ENCODE measurements around the gene LMBRD2. TPM values are rescaled to one million over a fixed set of nuclear protein-coding genes. Genes with fewer than 3 reads are reported as not detected.
"Not testable (repeated sequence)": the region's sequence is repeated elsewhere in the genome, so short reads cannot be mapped to it uniquely, and the experiment has no call there.

The LMBRD2 gene
- total RNA-seq, 1 donor from 2014 or later = 11.6 TPM

DNA sequence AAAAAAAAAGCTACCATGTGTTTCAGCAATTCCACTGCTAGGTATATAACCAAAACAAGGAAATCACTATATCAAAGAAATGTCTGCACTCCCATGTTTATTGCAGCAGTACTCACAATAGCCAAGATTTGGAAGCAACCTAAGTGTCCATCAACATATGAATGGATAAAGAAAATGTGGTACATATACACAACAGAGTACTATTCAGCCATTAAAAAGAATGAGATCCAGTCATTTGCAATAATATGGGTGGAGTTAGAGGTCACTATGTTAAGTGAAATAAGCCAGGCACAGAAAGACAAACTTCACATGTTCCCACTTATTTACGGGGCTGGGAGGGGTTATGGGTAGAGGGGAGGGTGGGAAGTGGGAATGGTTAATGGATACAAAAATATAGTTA, 18.7 kb downstream of the LMBRD2 start:
- H3K27ac Mint-ChIP-seq; H3K4me3 Mint-ChIP-seq (ENCODE audit: low read depth); intact Hi-C loops (cut with micrococcal nuclease); H3K4me1 Mint-ChIP-seq (ENCODE audit: low read depth); DNase-seq (ENCODE audit: low spot score); H3K27me3 Mint-ChIP-seq (ENCODE audit: low read depth): not testable (repeated sequence)
- peaks cover 58% of the 10 kb centered on the region for H3K36me3 Mint-ChIP-seq (ENCODE audit: low read depth)
- H3K9me3 Mint-ChIP-seq = peaks cover 17% of the 10 kb centered on the region

DNA sequence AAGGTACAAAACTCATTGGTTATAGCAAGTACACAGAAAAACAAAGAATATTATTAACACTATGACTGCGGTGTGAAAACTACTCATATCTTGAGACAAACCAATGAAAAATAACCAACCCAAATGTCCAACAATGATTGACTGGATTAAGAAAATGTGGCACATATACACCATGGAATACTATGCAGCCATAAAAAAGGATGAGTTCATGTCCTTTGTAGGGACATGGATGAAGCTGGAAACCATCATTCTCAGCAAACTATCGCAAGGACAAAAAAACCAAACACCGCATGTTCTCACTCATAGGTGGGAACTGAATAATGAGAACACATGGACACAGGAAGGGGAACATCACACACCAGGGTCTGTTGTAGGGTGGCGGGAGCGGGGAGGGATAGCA, 22.0 kb downstream of the LMBRD2 start:
- peaks cover 70% of the 10 kb centered on the region for H3K36me3 Mint-ChIP-seq (ENCODE audit: low read depth)
- H3K27ac Mint-ChIP-seq; DNase-seq (ENCODE audit: low spot score); H3K4me1 Mint-ChIP-seq (ENCODE audit: low read depth); H3K27me3 Mint-ChIP-seq (ENCODE audit: low read depth); intact Hi-C loops (cut with micrococcal nuclease); H3K4me3 Mint-ChIP-seq (ENCODE audit: low read depth): not testable (repeated sequence)
- H3K9me3 Mint-ChIP-seq = peaks cover 17% of the 10 kb centered on the region

GRCh38 chr5:36128795-36129194, 22.9 kb downstream of the LMBRD2 start:
- H3K4me3 Mint-ChIP-seq (ENCODE audit: low read depth) = no peak overlapping the region

DNA sequence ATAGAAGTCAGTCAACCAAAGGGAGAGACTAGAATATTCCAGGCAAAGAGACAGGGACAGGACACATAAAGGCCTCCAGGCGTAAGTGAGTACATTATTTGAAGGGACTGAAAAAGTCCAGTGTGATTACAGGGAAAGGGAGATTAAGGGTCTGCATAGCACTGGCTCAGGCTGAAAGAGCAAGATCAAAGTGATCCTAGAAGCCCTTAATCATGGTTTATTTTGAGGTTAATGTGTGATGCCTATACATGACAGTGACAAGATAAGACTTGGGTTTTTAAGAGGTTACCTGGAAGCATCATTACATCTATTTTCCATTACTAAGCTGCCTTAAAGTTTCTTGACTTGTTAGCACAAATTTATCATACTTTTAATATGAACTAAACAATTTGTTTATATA, 25.8 kb downstream of the LMBRD2 start:
- Mint-ChIP-seq H3K27ac (no peak overlapping the region), H3K9me3 (peaks cover 17% of the 10 kb centered on the region), H3K27me3 (ENCODE audit: low read depth) (no peaks in the 10 kb centered on the region), H3K36me3 (ENCODE audit: low read depth) (peaks cover 49% of the 10 kb centered on the region), H3K4me3 (ENCODE audit: low read depth) (no peak overlapping the region), H3K4me1 (ENCODE audit: low read depth) (peaks cover 8% of the 10 kb centered on the region)
- DNase-seq (ENCODE audit: low spot score) = no peak
- intact Hi-C loops (cut with micrococcal nuclease) = no loop called here

More at GRCh38 chr5:36128795-36129194, 22.9 kb downstream of the LMBRD2 start:
- intact Hi-C loops (cut with micrococcal nuclease) = no loop called here
- H3K9me3 Mint-ChIP-seq = peaks cover 17% of the 10 kb centered on the region
- no peak overlapping the region for H3K27ac Mint-ChIP-seq
- H3K4me1 Mint-ChIP-seq (ENCODE audit: low read depth) = peaks cover 8% of the 10 kb centered on the region
- peaks cover 67% of the 10 kb centered on the region for H3K36me3 Mint-ChIP-seq (ENCODE audit: low read depth)
- no peak for DNase-seq (ENCODE audit: low spot score)
- H3K27me3 Mint-ChIP-seq (ENCODE audit: low read depth) = no peaks in the 10 kb centered on the region

GRCh38 chr5:36111238-36111637, 40.4 kb downstream of the LMBRD2 start:
- intact Hi-C loops (cut with micrococcal nuclease) = no loop called here

DNA sequence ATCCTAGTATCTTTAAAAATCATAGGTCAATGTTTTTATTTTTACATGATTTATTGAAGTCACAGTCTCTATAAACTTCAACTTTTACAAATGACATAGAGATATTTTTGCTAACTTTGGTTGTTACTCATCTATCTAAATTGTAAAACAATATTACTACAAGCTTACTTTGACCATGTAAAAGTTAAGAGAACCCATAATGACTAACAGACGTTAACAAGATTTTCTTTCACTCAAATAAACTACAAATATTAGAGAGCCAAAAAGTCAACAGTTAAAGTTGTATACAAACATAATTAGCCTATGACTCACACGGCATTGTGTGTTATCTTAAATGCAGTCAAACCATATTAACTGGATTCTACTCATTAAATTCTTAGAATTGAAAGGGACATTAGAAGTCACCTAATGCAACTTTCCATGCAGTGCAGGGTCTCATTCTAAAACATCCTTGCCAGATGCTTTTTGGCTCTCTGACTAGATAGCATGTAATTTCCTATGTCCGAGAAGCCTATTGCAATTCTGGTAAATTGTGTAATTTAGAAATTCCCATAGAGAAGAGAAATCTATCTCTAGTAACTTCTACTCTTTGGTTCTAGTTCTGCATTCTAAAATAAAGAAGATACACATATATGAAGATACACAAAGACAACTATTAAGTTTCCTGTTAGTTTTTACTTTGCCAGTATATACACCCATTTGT, 42.8 kb downstream of the LMBRD2 start:
- Mint-ChIP-seq H3K4me1 (ENCODE audit: low read depth) (peaks cover 6% of the 10 kb centered on the region), H3K9me3 (no peaks in the 10 kb centered on the region), H3K36me3 (ENCODE audit: low read depth) (peaks cover 32% of the 10 kb centered on the region), H3K27ac (no peak overlapping the region), H3K27me3 (ENCODE audit: low read depth) (no peaks in the 10 kb centered on the region), H3K4me3 (ENCODE audit: low read depth) (no peak overlapping the region)
- DNase-seq (ENCODE audit: low spot score) = no peak
- intact Hi-C loops (cut with micrococcal nuclease) = no loop called here

More at GRCh38 chr5:36111238-36111637, 40.4 kb downstream of the LMBRD2 start:
- H3K36me3 Mint-ChIP-seq (ENCODE audit: low read depth) = peaks cover 31% of the 10 kb centered on the region
- no peak overlapping the region for H3K4me3 Mint-ChIP-seq (ENCODE audit: low read depth)
- DNase-seq (ENCODE audit: low spot score) = no peak
- H3K4me1 Mint-ChIP-seq (ENCODE audit: low read depth) = peaks cover 6% of the 10 kb centered on the region
- H3K9me3 Mint-ChIP-seq = no peaks in the 10 kb centered on the region
- H3K27ac Mint-ChIP-seq = no peak overlapping the region
- no peaks in the 10 kb centered on the region for H3K27me3 Mint-ChIP-seq (ENCODE audit: low read depth)

- Mint-ChIP-seq H3K36me3 (ENCODE audit: low read depth) (peaks cover 34% of the 10 kb centered on the region), H3K27ac (no peak overlapping the region), H3K4me1 (ENCODE audit: low read depth) (no peaks in the 10 kb centered on the region)
Measured at GRCh38 chr5:36105819-36106218, 45.9 kb downstream of the LMBRD2 start.

DNA sequence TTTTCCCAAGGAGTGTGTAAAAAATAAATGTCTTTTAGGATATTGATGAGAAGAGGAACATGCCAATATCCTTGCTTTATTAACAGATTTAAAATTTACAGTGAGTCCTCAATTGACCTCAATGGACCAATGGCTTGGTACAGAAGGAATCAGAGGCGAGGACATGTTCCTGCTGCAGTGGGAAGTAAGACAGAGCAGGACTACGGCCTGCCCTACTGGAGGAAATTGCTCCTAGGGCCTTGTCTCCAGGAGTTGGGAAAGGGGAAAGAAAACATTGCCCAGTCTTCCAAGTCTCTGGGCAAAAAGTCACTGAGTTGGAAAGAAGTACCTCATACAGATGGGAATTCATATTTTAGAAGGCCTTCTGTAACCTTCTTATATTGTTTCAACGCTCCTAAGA, 51.9 kb downstream of the LMBRD2 start:
- no peak for DNase-seq (ENCODE audit: low spot score)
- H3K27ac Mint-ChIP-seq = no peak overlapping the region
- no peaks in the 10 kb centered on the region for H3K4me1 Mint-ChIP-seq (ENCODE audit: low read depth)
- no peaks in the 10 kb centered on the region for H3K9me3 Mint-ChIP-seq
- intact Hi-C loops (cut with micrococcal nuclease) = no loop called here
- H3K4me3 Mint-ChIP-seq (ENCODE audit: low read depth) = no peak overlapping the region
- H3K27me3 Mint-ChIP-seq (ENCODE audit: low read depth) = no peaks in the 10 kb centered on the region
- H3K36me3 Mint-ChIP-seq (ENCODE audit: low read depth) = peaks cover 7% of the 10 kb centered on the region

More at GRCh38 chr5:36105819-36106218, 45.9 kb downstream of the LMBRD2 start:
- Mint-ChIP-seq H3K4me3 (ENCODE audit: low read depth) (no peak overlapping the region), H3K27me3 (ENCODE audit: low read depth) (no peaks in the 10 kb centered on the region), H3K9me3 (no peaks in the 10 kb centered on the region)
- DNase-seq (ENCODE audit: low spot score) = no peak
- intact Hi-C loops (cut with micrococcal nuclease) = no loop called here

DNA sequence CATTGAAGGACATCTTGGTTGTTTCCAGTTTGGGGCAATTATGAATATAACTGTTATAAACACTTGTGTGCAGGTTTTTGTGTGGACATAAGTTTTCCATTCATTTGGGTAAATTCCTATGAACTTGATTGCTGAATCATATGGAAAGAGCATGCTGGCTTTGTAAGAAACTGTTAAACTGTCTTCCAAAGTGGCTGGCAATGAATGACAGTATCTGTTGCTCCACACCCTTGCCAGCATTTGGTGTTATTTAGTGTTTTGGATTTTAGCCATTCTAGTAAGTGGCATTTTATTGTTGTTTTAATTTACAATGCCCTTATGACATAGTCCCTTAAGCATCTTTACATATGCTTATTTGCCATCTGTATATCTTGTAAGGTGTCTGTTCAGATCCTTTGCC, 55.2 kb downstream of the LMBRD2 start:
- no peak for DNase-seq (ENCODE audit: low spot score)
- H3K27ac Mint-ChIP-seq = no peak overlapping the region

GRCh38 chr5:36089989-36090388, 61.7 kb downstream of the LMBRD2 start:
- DNase-seq (ENCODE audit: low spot score) = no peak
- Mint-ChIP-seq H3K27ac (no peak overlapping the region), H3K9me3 (peaks cover 3% of the 10 kb centered on the region), H3K27me3 (ENCODE audit: low read depth) (peaks cover 14% of the 10 kb centered on the region), H3K4me3 (ENCODE audit: low read depth) (no peak overlapping the region), H3K4me1 (ENCODE audit: low read depth) (no peaks in the 10 kb centered on the region), H3K36me3 (ENCODE audit: low read depth) (no peaks in the 10 kb centered on the region)
- intact Hi-C loops (cut with micrococcal nuclease) = loop anchor here (5.0 kb wide), 1 partner anchor 417 kb away; no protein-coding TSS in a partner anchor

More for the DNA sequence above, 55.2 kb downstream of the LMBRD2 start:
- peaks cover 3% of the 10 kb centered on the region for H3K36me3 Mint-ChIP-seq (ENCODE audit: low read depth)
- no peaks in the 10 kb centered on the region for H3K4me1 Mint-ChIP-seq (ENCODE audit: low read depth)
- peaks cover 3% of the 10 kb centered on the region for H3K9me3 Mint-ChIP-seq
- H3K4me3 Mint-ChIP-seq (ENCODE audit: low read depth) = no peak overlapping the region
- H3K27me3 Mint-ChIP-seq (ENCODE audit: low read depth) = no peaks in the 10 kb centered on the region
- intact Hi-C loops (cut with micrococcal nuclease) = no loop called here

DNA sequence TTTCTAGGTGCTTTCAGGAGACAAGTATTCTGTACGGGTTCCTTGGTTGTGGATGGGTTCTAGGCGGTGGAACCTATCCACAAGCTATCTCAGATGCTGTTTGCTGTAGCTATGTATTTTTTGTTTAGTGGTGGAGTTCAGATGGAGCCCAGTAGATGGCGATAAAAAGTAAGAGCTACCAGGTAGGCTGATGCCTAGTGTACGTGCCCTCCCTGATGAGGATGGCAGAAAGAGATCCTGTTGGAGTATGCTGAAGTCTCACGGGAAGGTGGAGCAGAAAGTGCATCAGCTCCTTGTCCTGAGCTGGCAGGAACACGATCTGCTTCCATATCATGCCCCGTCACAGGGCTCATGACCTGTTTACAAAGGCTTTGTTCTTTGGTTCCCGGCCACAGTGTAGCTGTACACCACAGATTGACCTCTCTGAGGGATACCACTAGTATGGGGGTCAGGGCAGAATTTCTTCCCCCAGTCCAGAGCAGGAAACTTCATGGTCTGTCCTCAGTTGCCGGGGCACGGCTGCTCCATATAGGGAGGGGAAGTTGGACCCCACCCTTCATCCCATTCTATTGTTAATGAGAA, 72.4 kb downstream of the LMBRD2 start:
- DNase-seq (ENCODE audit: low spot score) = no peak
- H3K27me3 Mint-ChIP-seq (ENCODE audit: low read depth) = peaks cover 8% of the 10 kb centered on the region

DNA sequence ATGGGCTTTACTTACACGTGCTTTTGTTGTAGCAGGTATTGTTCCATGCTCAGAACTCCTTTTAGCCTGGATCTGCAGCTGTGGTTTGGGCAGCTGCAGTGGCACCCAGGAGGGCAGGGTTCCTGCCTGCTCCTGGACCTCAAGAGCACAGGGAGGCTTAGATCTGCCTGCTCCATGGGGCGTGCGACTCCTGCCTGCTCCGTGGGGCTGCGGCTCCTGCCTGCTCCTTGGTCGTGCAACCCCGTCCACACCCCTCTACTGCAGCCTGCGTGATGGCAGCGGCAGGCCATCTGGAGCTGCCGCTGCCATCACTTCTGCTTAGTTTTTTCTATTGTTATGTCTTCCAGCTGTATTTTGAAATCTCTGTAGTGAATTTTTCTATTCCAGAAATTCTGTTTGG, 73.3 kb downstream of the LMBRD2 start:
- Mint-ChIP-seq H3K4me1 (ENCODE audit: low read depth) (peaks cover 1% of the 10 kb centered on the region), H3K27ac (no peak overlapping the region), H3K4me3 (ENCODE audit: low read depth) (no peak overlapping the region), H3K27me3 (ENCODE audit: low read depth) (peaks cover 9% of the 10 kb centered on the region), H3K9me3 (no peaks in the 10 kb centered on the region), H3K36me3 (ENCODE audit: low read depth) (no peaks in the 10 kb centered on the region)
- intact Hi-C loops (cut with micrococcal nuclease) = loop anchor here (2.0 to 10.0 kb wide), 5 partner anchors 76 to 616 kb away; partner anchors contain the start of genes LMBRD2, NADK2 and SKP2
- DNase-seq (ENCODE audit: low spot score) = no peak

More for the DNA sequence above, 72.4 kb downstream of the LMBRD2 start:
- H3K27ac Mint-ChIP-seq = no peak overlapping the region
- H3K9me3 Mint-ChIP-seq = no peaks in the 10 kb centered on the region
- H3K36me3 Mint-ChIP-seq (ENCODE audit: low read depth) = no peaks in the 10 kb centered on the region
- intact Hi-C loops (cut with micrococcal nuclease) = loop anchor here (2.0 to 10.0 kb wide), 5 partner anchors 76 to 616 kb away; partner anchors contain the start of genes LMBRD2, NADK2 and SKP2
- H3K4me1 Mint-ChIP-seq (ENCODE audit: low read depth) = no peaks in the 10 kb centered on the region
- H3K4me3 Mint-ChIP-seq (ENCODE audit: low read depth) = no peak overlapping the region

GRCh38 chr5:36073595-36074216, 78.0 kb downstream of the LMBRD2 start:
- Mint-ChIP-seq H3K36me3 (ENCODE audit: low read depth) (no peaks in the 10 kb centered on the region), H3K27ac (no peak overlapping the region), H3K4me3 (ENCODE audit: low read depth) (no peak overlapping the region), H3K9me3 (no peaks in the 10 kb centered on the region), H3K27me3 (ENCODE audit: low read depth) (peaks cover 22% of the 10 kb centered on the region), H3K4me1 (ENCODE audit: low read depth) (peaks cover 6% of the 10 kb centered on the region)
- DNase-seq (ENCODE audit: low spot score) = no peak
- intact Hi-C loops (cut with micrococcal nuclease) = loop anchor here (10.0 kb wide), 3 partner anchors 81 to 621 kb away; partner anchors contain the start of genes LMBRD2, NADK2 and SKP2

Measured in activated T-helper 2 cell treated with anti-CD3 and anti-CD28 coated beads, Interferon-gamma antibody, Interleukin-2, Interleukin-4, amounts not matched to agents 10 μg/mL and 5 μg/mL and 100 μg/mL, durations not matched to agents 14 hours and 24 hours and 36 hours (primary cell).